ENCODE results near the gene TCF7L1. TPM values are rescaled to one million over a fixed set of nuclear protein-coding genes. Genes with fewer than 3 reads are reported as not detected.

TCF7L1 gene
- total RNA-seq, 1 donor from 2014 or later: 62.7 TPM

- peak overlapping the region; percentile 80 for H3K27ac Mint-ChIP-seq
- no peak overlapping the region for H3K4me3 Mint-ChIP-seq (ENCODE audit: low read depth)
- TF ChIP-seq CTCF (IDR thresholded peaks at IDR 0.05; ENCODE audit: unreplicated experiment): no peak
- DNase-seq (ENCODE audit: low spot score, unreplicated experiment): no peak
- H3K36me3 Mint-ChIP-seq (ENCODE audit: insufficient read depth): peaks cover 14% of the 10 kb centered on the region
- peaks cover 55% of the 10 kb centered on the region for H3K4me1 Mint-ChIP-seq (ENCODE audit: low read depth)
- no peaks in the 10 kb centered on the region for H3K27me3 Mint-ChIP-seq
- H3K9me3 Mint-ChIP-seq (ENCODE audit: low read depth): no peaks in the 10 kb centered on the region
These were observed 132.1 kb downstream of the TCF7L1 start for GRCh38 chr2:85265304-85265703.

DNA sequence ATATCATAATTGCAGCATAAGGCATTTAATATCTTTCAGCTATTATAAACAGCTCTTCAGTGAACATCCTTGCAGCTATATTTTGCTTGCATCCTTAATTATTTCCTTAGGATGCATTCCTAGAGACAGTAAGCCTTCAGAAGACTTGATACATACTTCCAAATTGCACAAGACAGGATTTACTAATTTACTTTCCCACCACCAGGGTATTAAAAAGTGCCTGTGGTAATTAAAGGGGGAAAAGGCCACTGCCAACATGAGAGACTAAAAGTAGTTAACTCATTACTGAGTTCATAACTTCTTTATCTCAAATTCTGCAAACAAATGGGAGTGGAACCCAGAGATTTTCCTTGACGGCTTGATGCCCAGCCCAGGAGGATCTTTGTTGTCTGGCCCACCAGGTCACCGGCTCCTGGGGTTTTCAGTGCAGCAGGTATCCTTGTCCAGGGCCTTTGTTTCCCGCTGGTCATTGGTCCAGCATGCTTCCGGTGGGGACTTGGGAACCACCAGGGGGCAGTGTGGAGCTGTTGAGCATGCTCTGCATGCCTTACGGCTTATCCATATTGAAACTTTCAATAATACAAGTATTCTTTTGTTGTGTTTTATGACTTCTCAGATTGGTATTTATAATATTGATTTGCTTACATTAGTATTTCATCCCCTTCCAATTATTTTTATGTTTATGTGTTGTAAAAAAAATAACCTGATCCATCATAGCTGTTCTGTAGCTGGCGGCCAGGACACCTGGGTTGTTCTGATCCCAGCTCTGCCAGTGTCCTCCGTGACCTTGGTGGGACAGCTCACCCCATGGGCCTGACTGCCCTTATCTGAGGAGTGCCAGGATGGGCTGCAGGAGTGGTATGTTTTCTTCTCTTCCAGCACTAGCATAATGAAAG, 133.2 kb downstream of the TCF7L1 start:
- H3K4me3 Mint-ChIP-seq (ENCODE audit: low read depth): no peak overlapping the region
- no peaks in the 10 kb centered on the region for H3K27me3 Mint-ChIP-seq
- peak; percentile 84 for TF ChIP-seq CTCF (IDR thresholded peaks at IDR 0.05; ENCODE audit: unreplicated experiment)
- peak overlapping the region; percentile 5 for H3K27ac Mint-ChIP-seq
- DNase-seq (ENCODE audit: low spot score, unreplicated experiment): peak; percentile 34
- H3K9me3 Mint-ChIP-seq (ENCODE audit: low read depth): no peaks in the 10 kb centered on the region
- H3K36me3 Mint-ChIP-seq (ENCODE audit: insufficient read depth): peaks cover 13% of the 10 kb centered on the region
- H3K4me1 Mint-ChIP-seq (ENCODE audit: low read depth): peaks cover 48% of the 10 kb centered on the region

DNA sequence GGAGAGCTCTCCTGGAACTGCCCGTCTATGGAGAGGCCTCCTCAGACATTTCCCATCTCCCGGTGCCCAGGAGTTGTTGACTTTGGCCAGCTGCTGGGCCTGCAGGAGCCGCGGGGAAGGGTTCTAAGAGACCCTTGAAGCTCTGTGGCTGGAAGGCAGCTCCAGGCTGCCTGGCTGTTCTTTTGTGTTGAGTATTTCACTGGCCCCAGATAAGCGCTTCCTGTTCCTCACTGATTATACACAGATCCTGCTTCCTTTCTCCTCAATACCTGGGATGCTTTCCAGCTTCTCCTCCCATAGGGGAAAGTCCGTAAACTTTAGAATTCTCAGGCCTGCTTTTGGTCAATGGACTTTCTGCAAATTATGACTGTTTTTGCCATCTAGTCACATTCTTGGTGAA, 136.8 kb downstream of the TCF7L1 start:
- Mint-ChIP-seq H3K27me3 (no peaks in the 10 kb centered on the region), H3K4me3 (ENCODE audit: low read depth) (no peak overlapping the region), H3K4me1 (ENCODE audit: low read depth) (peaks cover 39% of the 10 kb centered on the region), H3K36me3 (ENCODE audit: insufficient read depth) (peaks cover 2% of the 10 kb centered on the region), H3K9me3 (ENCODE audit: low read depth) (no peaks in the 10 kb centered on the region), H3K27ac (peak overlapping the region; percentile 80)
- DNase-seq (ENCODE audit: low spot score, unreplicated experiment): no peak
- TF ChIP-seq CTCF (IDR thresholded peaks at IDR 0.05; ENCODE audit: unreplicated experiment): no peak

DNA sequence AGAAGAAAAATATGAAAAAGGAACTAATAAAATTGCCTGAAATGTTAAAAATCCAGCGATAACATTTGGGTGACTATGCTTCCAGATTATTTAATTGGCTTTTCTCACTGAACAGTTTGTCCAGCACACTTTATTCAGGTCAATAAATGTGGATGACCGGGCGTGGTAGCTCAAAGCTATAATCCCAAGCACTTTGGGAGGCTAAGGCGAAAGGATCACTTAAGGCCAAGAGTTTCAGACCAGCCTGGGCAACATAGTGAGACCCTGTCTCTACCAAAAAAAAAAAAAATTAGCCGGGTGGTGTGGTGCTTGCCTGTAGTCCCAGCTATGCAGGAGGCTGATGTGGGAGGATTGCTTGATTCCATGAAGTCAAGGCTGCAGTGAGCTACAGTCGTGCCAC, 139.2 kb downstream of the TCF7L1 start:
- no peaks in the 10 kb centered on the region for H3K9me3 Mint-ChIP-seq (ENCODE audit: low read depth)
- H3K4me3 Mint-ChIP-seq (ENCODE audit: low read depth): no peak overlapping the region
- H3K4me1 Mint-ChIP-seq (ENCODE audit: low read depth): peaks cover 29% of the 10 kb centered on the region
- no peak for DNase-seq (ENCODE audit: low spot score, unreplicated experiment)
- H3K27ac Mint-ChIP-seq: peak overlapping the region; percentile 79
- H3K27me3 Mint-ChIP-seq: no peaks in the 10 kb centered on the region
- H3K36me3 Mint-ChIP-seq (ENCODE audit: insufficient read depth): peaks cover 2% of the 10 kb centered on the region
- TF ChIP-seq CTCF (IDR thresholded peaks at IDR 0.05; ENCODE audit: unreplicated experiment): no peak

DNA sequence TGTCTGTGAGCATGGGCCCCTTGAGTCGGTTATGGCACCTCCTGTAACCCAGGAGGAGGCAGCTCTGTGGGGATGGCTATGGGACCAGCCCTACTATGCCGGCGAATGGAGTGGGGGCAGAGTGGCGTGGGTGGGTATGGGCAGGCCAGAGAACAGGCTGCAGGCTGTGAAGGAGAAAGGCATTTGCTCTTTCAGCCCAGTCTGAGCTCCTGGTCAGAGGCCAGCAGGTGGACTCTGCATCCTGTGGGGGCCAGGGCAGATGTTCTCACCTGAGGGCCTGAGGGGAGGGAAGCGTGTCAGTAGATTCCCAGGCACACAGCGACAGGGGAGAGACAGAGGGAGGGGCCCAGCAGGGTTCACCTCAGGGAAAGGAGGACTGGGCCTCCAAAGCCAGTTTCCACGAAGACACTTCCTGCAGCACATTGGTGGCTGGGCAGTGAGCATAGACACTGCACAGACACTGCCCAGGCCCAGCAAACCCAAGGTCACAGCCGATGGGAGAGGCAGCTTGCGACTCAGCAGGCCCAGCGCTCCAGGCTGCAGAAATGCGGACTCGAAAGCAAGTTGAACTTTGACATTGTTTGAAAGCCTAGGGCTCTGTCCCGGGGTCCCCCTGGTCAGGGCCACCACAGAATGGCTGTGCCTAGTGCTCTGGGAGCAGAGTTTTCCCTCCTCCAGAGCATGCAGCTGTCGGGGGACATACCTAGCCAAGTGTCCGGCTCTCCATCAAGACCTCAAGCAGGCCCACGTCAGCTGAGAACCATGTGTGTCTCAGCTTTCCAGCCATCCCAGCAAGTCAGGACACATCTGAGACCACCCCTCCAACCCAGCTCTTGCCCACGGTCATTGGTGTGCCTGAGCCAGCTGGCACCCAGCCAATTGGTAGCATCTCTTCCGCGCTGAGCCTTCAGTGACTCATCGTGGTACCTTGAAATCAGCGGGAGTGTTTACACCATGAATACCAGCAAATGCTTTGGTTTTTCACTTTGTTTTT, 140.8 kb downstream of the TCF7L1 start:
- no peaks in the 10 kb centered on the region for H3K36me3 Mint-ChIP-seq (ENCODE audit: insufficient read depth)
- H3K4me1 Mint-ChIP-seq (ENCODE audit: low read depth): peaks cover 28% of the 10 kb centered on the region
- no peak for TF ChIP-seq CTCF (IDR thresholded peaks at IDR 0.05; ENCODE audit: unreplicated experiment)
- peak overlapping the region; percentile 32 for H3K27ac Mint-ChIP-seq
- H3K27me3 Mint-ChIP-seq: no peaks in the 10 kb centered on the region
- no peaks in the 10 kb centered on the region for H3K9me3 Mint-ChIP-seq (ENCODE audit: low read depth)
- no peak for DNase-seq (ENCODE audit: low spot score, unreplicated experiment)
- no peak overlapping the region for H3K4me3 Mint-ChIP-seq (ENCODE audit: low read depth)

Data from progenitor cell of endocrine pancreas (in vitro differentiated cells).